HG03565 (cell line): ENCODE results near the gene DCBLD1.

Experiments used
- ATAC-seq: cut with Tn5 transposase; IDR thresholded peaks from one replicate; pipeline ENCODE4 v1.9.1; 2021; ENCODE audit warnings: mild to moderate bottlenecking, moderate library complexity; ENCODE audit not compliant: unreplicated experiment

Gene DCBLD1

DNA sequence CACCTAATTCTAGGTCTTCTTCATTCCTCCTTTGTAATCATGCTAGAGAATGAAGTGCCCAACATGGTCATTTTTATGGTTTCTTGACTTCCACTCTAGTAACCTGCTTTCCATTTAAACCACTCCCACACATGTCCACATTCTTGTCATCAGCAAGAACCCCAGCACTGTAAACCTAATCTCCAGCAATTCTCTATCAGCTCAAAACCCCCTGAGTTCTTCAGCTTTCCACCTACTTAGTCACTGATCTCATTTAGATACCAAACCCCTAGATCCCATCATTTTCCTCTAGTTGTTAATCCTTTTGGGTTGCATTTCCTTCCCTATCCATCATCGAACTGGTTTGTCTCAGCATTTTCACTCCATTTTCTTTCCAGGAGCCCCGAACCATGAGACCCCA lies 70.1 kb downstream of the DCBLD1 start:
- ATAC-seq: no peak

DNA sequence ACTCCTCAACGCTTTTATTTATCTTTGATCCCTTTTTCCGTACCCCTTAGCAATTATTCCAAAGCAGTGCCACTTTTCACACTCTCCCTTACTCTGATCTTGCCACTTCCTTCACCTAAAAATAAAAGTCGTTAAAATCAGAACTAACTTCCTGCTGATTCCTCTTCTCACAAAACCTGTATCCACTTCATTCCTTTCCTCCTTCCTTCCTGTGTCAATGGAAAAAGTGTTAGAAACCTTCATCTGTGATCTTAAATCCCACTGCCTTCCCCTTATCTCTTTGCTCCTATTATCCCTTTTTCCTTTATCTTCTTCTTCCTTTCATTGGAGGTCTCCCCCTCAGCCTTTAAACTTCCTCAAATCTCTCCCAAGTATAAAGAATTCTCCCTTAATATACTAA lies 70.7 kb downstream of the DCBLD1 start:
- no peak for ATAC-seq

DNA sequence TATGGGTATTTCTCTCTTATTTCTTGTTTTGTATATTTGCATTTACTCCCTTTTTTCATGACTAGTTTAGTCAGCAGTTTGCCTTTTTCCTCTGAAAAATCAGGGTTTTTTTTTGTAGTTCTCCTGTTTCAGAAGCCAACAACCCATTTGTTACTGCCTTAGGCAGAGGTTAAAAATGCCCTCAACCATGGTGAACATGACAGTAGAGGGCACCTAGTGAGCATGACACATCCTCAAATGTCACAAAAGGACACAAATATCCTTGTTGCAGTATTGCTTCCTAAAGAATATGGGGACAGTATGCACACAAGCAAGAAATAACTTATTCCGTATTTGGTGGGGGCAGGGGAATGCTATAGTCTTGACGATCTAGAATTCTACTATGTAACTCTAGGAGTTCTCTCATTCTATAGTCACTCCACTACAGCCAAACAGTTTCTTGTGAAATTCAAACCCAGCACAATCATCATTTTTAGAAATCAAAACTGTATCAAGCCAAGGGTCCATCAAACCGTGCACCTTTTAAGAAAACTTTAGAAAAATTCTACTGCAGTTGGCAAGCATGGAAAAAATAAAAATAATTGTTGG lies 72.9 kb downstream of the DCBLD1 start:
- ATAC-seq: no peak

DNA sequence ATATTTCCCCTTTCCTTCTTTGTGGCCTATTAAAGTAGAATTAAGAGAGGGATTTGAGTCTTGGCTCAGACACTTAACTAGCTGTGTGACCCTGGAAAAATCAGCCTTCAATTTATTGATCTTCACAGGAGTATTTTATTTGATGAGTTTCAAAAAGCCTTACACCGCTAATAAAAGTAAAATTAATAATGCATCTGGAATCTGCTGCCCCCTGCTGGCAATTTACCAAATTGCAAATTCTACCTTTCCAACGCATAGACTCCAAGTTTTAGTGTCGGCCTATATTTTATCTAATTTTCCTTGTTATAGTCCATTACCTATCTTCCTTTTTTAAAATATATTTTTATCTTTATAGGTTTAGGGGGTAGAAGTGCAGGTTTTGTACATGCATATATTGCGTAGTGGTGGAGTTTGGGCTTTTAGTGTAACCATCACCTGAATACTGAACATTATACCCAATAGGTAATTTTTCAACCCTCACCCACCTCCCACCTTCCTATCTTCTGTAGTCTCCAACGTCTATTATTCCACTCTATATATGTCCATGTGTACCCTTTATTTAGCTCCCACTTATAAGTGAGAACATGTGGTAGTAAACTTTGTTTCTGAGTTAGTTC lies 73.5 kb downstream of the DCBLD1 start:
- ATAC-seq: no peak

DNA sequence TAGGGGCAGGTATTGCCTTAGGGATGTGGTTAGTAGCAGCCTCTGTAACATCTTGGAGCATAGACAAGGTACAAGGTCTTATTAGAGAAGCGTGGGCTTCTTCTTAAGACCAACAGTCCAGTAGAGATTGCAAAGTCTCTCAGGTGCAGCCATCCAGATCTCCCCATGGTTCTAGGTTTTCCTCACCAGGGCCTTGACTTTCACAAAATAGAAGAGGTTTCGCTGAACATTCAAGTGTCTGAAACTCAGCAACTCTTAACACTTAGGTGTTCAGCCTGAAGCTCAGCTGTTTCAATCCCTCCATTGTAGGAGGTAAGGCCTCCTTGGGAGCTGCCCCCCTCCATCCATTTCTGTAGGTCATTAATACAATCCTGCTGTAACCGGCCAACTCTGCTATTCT lies 75.5 kb downstream of the DCBLD1 start:
- no peak for ATAC-seq

DNA sequence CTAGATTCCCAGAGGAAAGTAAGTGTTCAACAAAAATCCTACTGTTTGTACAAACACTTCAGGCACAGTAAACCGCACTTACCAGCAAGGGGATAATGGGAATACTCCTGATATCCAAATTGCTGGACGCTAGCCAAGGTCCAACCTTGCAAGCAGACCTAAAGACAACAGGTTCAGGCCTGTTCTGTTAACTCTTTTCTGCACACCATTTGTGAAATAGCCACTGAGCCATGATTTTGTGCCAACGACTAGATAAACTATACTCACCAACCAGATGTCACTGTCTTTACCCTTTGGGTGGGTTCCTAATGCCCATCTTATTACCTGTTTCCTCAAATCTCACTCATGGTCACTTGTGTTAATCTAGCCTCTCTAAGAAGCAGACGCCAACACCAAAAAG lies 76.3 kb downstream of the DCBLD1 start:
- no peak for ATAC-seq

DNA sequence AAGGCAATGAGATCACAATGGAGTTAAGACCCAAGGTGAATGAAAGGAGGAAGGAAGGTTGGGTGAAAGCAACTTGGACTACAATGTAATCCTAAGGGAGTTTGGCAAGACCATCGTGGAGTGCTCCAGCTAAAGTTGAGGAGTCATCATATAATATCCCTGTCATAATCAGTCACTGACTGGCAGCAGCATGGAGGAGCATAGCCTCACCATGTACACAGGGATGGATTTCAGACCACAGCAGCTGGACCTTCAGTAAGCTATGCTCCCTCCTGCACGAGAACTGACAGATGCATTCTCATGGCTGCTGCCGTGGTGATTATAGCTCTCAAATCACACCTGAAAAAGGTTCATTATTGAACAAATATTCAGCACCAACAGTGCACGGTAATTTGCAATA lies 76.8 kb downstream of the DCBLD1 start:
- ATAC-seq: no peak

DNA sequence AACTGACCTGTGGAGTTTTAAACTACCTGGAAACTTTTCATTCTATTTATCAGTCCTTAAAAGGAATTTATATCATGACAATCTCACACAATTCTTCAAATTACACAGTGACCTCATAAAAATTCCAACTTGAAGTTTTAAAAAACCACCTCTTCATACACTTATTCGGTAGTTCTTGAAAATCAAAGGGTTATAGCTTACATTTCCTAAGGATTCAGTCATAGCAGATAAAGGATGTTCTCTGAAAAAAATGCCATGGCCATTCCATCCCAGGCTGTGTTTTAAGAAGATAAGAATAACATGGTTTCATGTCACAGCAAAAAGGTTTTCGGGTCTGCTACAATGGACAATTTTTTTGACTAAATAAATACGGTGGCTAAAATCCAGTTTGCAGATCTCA lies 78.7 kb downstream of the DCBLD1 start:
- no peak for ATAC-seq

DNA sequence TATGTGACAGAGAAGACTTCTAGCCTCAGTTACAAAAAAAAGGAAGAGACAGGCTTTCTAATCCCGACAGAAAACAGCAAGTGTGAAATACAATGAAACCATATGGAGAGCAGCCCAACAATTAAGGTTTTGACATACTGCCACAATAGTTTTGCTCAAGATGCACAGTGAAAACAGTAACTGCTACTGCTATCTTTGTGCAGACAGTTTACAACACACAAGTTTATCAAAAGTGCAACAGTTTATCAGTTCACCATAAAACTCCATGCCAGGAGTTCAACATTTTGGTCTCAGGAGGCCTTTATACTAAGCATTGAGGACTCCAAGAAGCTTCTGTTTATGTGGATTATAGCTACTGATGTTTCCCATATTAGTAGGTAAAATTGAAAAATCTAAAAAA lies 82.2 kb downstream of the DCBLD1 start:
- ATAC-seq: no peak

DNA sequence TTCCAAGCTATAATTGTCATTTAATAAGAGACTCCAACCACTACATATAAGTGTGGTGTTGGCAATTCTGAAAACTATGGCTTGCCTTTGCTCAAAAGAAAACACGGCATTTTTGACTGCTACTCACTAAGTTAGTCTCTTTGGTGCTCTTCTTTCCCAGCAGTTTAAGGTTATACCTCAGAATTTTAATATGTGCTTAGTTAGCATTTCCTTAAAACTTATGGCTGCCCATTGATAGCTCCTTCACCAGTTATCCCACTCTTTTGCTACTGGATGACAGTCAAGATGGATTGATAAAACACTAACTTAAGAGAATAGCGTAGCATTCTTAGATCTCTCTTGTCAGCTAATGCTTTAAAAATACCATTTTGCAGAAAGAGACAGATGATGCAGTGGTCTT lies 85.8 kb downstream of the DCBLD1 start:
- ATAC-seq: no peak

DNA sequence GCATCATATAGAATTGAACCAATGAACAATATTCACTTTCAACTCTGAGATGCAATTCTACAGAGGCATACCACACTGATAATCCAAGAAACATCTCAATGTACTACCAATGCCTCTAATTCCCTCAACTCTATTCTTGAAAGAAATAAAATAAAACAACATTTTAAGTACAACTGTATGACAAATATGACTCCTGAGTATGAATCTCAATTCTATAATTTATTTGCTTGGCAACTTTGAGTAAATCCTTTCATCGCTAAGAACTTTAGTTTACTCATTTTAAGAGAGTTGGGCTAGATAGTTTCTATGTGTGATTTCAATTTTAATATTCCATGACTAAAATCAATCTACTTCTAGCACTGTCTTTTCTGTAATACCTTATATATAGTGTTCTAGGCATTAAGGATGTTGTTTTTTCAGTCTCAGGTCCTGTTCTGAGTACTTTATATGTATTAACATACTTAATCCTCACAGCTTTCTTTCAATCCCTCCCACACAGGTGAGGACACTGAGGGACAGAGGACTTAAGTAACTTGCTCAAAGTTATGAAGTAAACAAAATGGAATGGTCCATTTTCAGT lies 86.4 kb downstream of the DCBLD1 start:
- no peak for ATAC-seq

DNA sequence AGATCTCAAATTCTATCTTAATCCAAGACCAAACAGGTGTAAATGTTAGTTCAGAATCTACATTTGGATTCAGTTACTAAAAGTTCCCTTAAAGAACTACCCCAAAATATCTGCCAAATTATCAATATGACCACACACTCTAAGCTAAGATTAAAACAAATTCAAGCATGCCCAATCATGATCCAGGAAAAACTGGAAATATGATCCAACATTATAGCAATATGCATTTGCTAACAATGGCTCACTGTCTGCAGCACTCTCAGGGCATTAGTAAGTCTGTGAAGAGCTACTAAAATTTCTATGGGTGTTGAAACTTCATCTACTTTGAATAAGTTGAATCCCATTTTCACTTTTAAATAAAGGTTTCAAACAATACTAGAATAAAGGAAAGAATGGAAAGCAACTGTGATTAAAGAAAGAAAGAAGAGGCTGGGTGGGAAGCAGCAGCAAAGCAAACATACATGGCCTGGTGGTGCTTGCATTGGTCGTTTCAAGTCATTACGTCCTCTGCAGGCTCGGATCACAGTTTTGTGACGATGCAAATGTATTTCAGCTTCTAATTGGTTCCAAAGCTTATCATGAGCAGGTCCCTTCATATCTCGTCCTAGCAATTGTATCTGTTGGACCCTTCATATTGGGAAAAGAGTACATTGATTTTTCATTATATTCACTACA lies 90.7 kb downstream of the DCBLD1 start:
- no peak for ATAC-seq

DNA sequence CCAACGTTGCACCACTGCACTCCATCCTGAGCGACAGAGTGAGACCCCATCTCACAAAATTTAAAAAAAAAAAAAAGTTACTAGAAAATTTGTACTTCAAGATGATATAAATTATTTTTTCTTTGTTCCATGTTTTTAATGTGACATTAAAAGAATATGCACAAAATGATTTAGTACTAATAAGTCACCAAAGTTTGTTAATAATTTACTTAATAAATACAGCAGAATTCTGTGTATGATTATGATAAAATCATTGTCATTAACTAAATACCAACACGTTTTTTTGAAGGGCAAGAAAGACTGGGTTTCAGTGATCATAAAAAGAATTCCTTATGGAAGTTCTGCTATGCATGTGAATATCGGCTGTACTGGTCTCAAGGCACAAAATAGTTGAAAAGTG lies 91.7 kb downstream of the DCBLD1 start:
- no peak for ATAC-seq

DNA sequence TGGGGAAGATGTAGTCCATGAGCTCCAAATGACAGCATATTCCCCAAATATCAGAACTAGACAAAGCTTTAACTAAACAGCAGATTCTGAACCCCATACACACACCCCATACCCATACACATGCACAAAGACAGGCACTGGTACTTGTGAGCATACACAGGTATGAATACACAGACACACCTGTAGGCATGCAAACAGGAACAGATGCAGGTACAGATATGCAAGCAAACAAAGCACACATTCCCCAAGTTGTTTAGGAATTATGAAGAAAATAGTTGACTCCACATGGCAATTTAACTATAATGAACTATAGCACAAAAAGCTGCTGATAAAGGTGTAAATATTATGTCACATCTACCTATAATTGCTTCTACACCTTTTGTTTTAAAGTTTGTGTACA lies 103.2 kb downstream of the DCBLD1 start:
- ATAC-seq: no peak

DNA sequence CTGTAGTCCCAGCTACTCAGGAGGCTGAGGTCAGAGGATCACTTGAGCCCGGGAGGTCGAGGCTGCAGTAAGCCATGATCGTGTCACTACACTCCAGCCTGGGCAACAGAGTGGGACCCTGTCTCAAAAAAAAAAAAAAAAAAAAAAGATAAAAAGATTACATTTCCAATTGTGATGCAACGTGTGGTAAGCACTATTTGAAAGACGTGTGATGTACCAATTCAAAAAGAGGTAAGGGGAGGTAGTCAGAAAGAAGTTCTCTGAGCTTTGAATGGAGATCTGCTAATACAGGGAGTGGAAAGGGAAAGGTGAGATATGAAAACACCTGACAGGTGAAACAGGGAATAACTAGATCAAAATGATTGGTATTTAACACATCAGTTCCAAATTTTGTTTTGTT lies 108.0 kb downstream of the DCBLD1 start:
- ATAC-seq: no peak

DNA sequence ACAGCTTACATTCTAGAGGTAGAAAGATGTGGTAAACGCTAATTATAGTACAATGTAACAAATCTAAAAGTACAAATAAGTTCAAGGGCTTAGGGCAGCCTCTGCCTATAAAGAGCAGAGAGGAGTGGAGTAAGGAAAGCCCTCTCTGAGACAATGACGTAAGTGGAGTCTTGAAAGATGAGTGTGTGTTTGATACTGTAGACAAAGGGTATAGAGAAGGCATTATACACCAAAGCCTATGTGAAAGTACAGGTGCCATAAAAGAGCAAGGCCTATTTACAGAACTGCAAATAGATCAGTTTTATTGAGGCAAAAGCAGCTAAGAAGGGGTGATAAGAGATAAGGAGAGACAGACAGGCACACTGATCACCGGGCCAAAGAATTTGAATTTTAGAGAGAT lies 108.9 kb downstream of the DCBLD1 start:
- no peak for ATAC-seq

DNA sequence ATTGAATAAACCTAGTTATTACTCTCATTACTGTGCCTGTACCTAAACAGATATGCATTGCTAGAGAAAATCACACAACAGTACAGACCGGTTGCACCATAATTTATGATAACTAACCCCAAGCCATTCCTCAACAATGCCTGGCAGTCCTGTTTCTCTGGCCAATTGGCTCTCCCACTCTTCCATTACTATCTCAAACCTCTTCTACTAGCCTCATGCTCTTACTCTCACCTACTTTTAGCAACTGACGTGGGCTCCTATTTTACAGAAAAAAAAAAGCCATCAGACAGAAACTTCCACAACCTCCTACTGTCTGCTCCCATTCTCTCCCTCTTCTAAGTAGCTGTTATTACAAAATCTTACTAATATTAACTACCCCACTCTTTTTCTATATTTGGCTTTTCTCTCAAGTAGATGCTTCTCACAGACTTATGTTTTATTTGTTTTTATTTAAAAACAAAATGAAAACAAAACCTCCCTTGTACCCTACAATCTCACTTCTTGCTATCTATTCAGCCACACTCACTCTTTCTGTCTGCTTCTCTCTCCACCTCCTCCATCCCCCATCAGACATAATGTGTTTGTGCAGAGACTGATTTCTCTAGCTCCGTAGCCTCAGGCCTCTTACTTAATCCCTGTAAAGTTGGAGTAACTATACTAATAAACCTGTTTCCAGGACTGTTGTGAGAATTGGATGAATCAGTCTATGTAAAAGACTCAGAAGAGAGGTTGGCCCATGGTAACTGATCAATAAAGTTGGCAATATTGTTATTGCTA lies 110.7 kb downstream of the DCBLD1 start:
- no peak for ATAC-seq

DNA sequence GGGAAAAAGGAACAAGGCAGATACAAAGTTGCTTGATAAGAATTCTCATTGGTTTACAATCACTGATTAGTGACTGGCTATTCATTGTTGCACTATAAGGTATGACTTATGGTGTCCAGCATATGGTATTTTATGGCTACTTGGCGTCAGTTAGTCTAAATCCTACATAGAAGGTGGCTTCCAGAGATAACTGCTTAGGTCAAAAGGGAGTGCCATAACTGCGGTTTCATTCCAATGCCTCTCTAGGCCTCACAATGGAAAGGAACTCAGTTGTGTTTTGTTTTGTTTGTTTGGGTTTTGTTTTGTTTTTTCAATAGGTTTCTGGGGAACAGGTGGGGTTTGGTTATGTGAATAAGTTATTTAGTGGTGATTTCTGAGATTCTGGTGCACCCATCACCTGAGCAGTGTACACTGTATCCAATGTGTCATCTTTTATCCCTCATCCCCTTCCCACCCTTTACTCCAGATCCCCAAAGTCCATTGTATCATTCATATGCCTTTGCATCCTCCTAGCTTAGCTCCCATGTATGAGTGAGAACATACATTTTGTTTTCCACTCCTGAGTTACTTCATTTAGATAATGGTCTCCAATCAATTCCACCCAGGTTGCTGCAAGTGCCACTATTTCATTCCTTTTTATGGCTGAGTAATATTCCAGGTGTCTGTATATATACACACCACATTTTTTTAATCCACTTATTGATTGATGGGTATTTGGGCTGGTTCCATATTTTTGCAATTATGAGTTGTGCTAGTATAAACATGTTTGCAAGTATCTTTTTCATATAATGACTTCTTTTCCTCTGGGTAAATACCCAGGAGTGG lies 112.8 kb downstream of the DCBLD1 start:
- no peak for ATAC-seq

DNA sequence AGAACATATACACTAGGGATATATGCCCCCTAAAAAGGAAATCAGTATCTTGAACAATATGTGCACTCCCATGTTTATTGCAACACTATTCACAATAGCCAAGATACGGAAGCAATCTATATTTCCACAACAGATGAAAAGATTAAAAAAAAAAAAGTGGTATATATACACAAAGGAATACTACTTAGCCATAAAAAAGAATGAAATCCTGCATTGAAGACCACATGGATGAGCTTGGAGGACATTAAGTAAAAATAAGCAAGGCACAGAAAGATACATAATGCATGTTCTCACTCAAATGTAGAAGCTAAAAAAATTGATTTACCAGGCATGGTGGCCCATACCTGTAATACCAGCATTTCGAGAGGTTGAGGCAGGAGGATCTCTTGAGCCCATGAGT lies 115.3 kb downstream of the DCBLD1 start:
- ATAC-seq: no peak
